Activated naive CD8-positive, alpha-beta T cell treated with anti-CD3 and anti-CD28 coated beads, Interleukin-2, amount 50 U/mL, for 16 hours (primary cell): Measurements from ENCODE around the gene MOK.
"Not testable (repeated sequence)": the region's sequence is repeated elsewhere in the genome, so short reads cannot be mapped to it uniquely, and the experiment has no call there.

Experiments
- DNase-seq: peaks from one replicate; pipeline ENCODE4 v3.0.0-alpha.2; 2020; ENCODE audit warnings: low read depth, low spot score

The MOK gene

DNA sequence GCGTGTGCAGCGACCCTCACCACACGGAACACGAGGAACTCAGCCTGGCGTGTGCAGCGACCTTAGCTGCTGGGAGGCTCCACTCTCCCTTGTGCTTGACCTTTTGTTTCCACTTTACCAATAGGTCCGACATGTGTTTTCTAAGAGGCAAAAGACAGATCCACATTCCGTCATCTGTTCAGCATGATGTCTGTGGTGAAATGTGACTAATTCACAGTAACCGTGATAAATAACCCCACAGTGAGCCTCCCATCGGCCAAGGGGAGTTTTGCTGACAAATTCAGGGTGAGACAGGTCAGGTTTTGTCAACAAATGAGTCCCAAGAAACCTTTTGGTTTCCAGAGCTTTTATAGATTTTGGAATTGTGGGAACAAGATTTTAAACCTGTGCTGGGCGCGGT, 55.9 kb downstream of the MOK start:
- no peak for DNase-seq

DNA sequence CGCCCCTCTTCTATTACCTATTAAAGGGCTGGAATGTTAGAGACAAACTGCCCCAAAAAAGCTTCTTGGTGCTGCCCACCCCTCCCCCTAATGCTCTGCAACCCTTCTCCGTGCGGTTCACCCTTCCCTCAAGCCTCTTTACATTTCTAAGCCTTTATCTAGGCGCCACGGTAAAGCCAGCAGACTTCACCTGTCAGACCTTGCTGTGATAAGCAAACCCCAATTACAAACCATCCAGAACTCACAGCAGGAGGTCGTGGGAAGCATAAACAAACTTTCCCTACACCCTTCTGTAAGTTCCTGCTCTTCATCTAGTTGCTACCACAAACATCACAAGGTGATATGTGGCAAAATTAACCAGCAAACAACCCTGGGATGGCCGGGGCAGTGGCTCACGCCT, 56.8 kb downstream of the MOK start:
- DNase-seq: no peak

DNA sequence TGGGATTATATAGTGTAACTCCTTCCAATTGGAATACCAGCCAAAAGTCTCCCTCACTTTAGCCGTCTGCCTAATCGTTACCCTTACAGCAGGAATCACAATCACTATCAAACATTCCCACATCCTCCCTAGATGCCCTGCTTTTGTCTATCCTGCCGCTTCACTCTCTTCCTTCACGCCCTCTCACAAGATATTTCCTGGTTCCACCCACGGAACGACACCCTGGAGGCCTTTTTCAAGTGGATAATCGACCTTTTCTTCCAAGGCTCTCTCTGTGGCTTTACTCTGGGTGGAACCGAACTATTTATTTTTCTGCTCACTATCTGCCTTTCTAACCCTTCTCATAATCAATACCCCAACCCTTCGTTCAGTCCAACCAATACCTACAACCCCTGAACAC, 58.9 kb downstream of the MOK start:
- DNase-seq: no peak

DNA sequence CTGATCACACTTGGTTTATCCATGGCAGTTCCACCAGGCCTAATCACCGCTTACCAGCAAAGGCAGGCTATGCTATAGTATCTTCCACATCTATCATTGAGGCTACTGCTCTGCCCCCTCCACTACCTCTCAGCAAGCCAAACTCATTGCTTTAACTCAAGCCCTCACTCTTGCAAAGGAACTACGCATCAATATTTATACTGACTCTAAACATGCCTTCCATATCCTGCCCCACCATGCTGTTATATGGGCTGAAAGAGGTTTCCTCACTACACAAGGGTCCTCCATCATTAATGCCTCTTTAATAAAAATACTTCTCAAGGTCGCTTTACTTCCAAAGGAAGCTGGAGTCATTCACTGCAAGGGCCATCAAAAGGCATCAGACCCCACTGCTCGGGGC, 61.2 kb downstream of the MOK start:
- DNase-seq: not testable (repeated sequence)

DNA sequence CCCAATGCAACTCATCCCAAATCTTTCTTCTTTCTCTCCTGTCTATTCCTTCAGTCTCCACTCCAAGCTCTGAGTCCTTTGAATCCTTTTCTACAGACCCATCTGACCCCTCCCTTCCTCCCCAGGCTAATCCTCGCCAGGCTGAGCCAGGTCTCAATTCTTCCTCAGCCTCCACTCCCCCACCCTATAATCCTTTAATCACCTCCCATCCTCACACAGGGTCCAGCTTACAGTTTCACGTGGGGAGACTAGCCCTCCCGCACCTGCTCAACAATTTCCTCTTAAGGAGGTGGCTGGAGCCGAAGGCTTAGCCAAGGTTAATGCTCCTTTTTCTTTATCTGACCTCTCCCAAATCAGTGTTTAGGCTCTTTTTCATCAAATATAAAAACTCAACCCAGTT, 63.8 kb downstream of the MOK start:
- no peak for DNase-seq

DNA sequence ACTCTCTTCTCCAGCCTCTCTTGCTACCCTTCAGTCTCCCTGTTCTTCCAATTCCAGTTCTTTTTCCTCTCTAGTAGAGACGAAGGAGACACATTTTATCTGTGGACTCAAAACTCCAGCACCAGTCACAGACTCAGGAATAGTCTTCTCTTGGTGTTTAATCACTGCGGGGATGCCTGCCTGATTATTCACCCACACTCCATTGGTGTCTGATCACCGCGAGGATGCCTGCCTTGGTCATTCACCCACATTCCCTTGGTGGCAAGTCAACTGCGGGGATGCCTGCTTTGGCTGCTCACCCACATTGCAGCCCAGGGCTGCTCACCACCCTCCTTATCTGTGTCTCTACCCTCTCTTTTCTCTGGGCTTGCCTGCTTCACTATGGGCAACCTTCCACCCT, 64.5 kb downstream of the MOK start:
- not testable (repeated sequence) for DNase-seq

DNA sequence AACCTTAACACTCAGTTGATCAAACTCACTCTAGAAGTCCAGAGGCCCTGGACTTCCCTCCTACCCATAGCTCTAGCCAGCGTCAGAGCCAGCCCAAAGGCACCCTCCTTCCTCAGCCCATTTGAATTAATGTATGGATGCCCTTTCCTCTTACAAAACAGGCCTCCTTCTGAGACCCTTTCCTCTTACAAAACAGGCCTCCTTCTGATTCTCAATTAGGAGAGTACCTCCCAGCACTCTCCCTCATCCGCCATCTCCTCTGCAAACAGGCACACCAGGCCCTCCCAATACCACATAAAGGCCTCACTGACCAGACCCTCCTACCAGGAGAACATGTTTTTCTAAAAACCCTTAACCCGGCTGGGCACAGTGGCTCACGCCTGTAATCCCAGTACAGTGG, 65.7 kb downstream of the MOK start:
- DNase-seq: no peak

DNA sequence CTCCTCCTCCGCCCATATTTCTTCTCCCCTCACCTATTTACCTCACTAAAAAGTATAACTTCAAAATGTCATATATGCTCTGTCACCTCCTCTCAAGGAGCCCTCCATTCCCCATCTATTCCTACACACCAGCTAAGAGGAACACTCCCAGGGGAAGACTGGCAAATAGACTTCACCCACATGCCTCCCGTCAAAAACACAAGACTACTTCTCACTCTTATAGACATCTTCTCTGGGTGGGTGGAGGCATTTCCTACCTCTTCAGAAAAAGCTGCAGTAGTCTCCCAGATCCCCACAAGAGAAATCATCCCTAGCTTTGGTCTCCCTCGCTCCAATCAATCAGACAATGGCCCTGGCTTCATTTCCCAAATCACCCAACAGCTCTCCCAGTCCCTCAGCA, 66.2 kb downstream of the MOK start:
- DNase-seq: no peak

DNA sequence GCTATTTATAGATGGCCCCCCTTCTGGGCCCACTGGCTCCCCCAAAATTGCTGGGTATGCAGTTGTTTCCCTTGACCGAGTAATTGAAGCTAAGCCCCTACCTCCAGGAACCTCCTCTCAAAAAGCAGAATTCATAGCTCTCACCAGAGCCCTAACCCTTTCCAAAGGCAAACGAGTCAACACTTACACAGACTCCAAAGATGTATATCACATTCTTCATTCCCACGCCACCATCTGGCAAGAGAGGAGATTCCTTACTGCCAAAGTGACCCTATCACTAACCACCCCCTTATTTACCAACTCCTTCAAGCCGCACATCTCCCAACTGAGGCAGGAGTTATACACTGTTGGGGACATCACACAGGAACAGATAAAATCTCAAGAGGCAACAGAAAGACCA, 66.8 kb downstream of the MOK start:
- DNase-seq: no peak

DNA sequence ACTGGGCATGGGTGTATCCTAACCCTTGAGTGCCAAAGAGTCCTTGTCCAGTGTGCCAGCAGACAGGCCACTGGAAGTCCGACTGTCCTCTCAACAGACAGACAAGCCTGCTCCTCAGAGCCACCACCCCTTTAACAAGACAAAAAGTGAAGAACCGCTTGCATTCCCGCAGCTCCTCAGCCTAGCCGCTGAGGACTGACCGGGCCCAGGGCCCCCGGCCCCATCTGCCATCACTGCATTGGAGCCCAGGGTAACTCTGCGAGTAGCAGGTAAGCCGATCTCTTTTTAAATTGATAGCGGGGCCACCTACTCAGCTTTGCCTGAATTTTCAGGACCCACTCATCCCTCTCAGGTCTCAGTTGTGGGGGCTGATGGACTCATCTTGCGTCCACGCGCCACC, 68.9 kb downstream of the MOK start:
- DNase-seq: no peak

DNA sequence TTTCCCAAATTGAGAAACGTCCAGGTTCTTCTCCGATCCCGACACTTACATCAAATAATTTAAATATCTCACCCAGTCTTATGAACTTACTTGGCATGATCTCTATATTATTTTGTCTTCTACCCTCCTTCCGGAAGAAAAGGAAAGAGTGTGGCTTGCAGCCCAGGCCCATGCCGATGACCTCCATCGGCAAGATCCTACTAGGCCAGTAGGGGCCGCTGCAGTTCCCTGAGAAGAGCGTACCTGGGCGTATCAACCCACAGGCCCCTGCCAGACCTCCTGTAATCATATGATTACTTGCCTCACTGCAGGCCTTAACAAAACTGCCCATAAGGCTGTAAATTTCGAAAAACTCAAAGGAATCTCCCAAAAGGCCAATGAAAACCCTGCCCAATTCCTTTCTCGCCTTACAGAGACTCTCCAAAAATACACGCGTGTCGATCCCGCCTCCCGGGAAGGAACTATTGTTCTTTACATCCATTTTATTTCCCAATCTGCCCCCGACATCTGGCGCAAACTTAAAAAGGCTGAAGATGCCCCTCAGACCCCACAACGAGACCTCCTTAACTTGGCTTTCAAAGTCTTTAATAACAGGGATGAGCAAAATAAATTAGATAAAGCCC, 69.6 kb downstream of the MOK start:
- peak; percentile 39 for DNase-seq

DNA sequence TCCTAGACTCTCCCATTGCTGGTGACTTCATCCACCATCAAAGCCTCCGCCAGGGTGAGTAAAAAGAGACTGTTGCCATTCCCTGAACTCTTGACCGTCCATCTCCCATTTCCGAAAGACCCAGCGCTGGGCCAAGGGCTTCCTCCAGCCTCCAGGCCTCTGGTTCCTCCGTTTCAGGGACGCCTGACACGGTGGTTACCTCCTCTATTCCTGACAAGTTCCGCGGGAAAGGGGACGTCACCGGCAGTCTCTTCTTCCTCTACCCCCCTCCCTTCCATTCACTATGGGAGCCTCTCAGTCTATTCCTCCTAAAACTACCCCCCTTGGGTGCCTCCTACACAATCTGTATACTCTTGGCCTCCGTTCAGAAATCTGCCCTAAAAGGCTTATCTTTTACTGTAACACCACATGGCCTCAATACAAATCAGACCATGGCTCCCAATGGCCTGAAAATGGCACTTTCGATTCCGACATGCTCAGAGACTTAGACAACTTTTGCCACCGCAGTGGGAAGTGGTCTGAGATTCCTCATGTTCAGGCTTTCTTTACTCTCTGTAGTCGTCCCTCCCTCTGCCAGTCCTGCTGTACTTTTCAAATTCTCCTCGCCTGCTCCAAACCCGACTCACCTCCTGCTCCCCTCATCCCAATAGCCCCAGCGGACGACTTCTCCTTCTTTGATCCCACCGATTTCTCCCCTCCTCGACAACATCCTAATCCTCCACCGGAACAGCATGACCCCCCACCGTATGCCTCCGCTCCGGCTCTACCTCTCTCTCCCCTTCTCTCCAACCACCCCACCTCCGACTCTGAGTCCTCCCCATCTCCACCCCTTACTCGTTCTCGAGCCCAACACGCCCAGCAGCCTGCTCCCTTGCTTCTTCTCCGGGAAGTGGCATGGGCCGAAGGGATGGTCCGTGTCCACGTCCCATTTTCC, 70.4 kb downstream of the MOK start:
- no peak for DNase-seq

DNA sequence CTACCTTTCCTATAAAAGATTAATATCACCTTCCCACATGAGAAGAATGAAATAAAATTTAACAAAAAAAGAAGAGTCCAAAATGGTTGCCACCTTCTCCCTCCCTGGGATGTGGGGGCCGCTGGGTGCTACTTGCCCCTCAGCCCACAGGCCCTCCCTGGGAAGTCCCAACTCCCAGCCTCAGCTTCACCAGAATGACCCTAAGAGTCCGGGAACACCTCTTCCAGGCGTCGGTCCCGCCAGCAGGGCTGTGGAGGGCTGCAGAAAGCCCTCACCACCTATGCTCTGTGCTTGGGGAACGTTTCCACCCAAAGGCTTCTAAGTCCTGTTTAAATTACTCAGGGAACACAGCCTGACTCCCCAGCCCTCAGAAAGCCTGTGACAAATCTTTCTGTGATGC, 71.9 kb downstream of the MOK start:
- DNase-seq: no peak

DNA sequence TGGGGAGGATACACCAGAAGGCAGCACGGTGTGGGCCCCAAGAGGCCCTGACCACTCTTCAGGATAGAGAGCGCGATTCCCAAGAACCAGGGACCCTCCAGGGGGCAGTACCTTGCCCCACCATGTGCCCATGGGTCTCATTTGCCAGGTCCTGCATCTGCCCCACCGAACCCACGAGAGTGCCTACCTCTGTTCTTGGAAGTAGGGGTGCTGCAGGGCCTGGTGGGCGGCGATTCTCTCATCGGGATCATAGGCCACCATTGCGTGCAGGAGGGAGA, 72.7 kb downstream of the MOK start:
- no peak for DNase-seq

DNA sequence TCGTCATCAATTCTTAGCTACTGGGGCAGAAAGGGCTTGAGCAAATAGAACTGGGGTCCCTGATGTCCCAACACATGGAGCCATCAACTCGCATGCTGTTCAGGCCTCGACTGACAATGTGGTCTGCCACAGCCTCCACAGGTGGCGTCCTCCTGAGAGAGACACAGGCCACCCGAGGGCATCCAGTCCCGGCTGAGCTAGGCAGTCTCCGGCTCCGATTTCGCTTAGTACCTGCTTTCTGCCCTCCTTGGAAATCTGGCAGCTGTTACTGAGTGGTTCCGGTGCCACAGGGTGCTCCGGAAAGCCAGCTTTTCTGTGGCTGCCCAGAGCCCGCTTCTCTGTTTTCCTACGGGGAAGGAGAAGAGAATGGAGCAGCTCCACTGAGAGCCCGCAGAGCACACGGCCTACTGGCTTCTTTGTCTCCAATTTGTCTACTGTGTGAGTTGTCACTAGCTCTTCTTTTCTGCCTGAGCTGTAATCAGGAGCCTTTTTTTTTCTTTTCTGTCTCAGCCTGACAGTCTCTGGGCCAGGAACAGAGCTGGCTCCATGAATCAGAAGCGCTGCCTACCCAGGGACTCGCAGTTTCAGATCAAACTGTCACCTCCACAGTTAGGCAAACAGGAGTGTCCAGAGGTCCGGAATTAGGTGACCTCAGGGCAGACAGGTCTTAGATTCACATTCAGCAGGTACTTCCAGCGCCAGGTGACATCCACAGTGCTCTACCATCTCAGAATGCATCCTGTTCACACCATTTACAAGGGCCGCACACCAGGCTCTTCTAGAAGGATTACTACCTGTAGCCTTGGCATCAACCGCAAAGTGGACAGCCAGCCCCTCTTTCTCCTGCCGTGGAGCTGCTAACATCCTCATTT, 73.3 kb downstream of the MOK start:
- no peak for DNase-seq

DNA sequence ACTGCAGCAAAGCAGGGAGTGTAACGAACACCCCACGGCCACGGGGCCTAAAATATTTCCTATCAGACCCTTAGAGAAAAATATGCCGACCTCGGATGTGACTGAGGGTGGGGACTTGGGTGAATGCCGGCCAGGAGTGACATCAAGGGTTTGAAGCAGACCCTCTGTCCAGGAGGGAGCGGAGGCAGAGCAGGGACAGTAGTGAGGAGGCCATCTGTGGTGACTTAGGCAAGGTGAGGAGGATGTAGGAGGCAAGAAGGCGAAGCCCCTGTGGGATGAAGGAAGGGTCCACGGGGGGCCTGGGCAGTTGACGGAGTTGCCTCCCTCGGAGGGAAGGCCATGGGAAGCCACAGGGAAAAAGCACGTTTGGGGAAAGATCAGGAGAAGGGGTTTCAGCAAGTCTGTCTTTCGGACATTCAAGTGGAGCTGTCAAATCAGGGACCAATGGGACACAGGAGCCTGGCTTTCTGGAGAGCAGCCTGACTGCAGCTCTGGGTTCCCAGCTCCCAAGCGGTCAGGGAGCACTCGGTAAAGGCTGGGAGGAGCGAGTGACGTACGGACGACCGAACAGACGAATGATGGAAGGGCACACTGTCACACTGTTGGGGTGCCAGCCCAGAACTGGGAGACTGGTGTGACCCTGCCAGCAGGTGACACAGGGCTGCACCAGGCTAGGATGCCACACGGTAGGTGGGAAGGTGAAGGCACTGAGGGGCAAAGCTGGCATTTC, 74.3 kb downstream of the MOK start:
- DNase-seq: no peak

DNA sequence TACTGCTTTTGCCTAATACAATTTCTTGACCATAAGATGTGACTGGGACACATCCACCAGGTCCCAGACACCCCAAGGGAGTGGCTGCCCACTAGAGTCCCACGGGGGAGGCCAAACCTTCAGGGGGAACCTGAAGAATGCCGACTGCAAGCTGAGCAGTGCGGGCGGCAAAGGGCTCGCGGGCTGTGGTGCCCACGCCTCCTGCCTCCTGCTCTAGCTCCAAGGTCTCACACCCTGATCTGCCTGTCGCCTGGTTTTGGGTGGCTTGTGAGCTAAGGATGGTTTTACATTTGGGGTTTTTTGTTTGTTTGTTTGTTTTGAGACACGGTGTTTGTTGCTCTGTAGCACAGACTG, 75.2 kb downstream of the MOK start:
- no peak for DNase-seq

DNA sequence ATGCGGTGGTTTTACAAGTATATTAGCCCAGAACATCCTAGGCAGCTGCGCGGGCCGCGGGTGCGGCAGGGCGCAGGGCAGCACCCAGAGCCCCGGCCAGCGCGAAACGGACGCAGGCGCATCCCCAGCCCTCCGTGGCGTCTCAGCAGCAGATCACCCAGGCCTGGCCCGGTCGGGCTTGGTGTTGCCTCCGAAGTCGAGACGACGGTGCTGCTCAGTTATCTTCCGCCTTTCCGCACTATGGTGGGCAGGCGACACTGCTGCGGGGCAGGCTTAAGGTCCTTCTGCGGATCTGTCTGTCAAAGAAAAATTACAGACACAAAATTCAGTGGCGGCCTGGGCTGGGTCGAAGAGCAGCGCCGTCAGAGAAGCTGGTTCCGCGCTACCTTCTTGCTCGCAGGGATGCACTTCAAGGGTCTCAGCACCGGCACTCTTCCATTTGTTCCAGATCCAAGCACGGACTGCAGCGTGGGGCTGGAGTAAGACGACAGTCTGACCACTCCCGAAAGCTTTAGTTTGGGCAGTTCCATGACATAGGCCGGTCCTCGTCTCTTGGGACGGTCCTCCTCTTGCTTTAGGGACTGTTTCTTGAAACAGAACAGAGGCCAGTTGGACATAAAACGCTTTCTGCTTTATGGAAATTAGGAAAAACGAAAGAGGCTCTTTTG, 75.8 kb downstream of the MOK start:
- DNase-seq: no peak

DNA sequence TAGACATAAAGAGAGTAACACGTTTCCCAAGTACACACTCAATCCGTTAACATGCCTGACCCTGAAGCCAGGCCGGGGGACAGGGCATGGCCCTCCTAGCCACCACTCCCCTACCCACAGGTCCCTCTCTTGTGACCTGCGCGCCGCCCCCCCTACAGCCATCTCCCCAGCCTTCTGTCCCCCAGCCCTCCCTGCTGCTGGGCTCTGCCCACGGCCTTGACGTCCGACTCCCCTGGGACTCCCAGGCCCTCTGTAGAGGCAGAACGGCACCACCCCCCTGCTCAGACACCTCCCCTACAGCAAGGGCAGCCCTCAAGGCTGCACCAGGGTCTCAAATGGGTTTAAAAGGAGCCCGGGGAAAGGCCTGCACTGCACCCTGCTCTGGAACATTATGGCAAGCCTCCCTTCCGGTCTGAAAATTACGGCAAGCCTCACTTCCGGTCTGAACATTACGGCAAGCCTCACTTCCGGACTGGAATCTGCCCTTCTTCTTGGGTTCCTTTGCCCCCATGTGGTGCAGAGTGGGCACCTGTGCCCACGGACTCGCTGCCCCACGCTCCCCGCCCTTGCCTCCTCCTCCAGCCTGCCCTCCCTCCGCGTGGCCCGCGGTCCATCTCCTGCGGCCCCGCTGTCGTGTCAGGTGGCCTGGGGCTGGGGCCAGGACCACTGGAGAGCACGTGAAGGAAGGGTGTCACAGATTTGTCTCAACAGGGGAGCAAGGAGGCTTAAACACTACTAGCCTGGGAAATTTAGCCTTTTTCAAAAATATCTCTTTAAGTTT, 77.6 kb downstream of the MOK start:
- DNase-seq: no peak

DNA sequence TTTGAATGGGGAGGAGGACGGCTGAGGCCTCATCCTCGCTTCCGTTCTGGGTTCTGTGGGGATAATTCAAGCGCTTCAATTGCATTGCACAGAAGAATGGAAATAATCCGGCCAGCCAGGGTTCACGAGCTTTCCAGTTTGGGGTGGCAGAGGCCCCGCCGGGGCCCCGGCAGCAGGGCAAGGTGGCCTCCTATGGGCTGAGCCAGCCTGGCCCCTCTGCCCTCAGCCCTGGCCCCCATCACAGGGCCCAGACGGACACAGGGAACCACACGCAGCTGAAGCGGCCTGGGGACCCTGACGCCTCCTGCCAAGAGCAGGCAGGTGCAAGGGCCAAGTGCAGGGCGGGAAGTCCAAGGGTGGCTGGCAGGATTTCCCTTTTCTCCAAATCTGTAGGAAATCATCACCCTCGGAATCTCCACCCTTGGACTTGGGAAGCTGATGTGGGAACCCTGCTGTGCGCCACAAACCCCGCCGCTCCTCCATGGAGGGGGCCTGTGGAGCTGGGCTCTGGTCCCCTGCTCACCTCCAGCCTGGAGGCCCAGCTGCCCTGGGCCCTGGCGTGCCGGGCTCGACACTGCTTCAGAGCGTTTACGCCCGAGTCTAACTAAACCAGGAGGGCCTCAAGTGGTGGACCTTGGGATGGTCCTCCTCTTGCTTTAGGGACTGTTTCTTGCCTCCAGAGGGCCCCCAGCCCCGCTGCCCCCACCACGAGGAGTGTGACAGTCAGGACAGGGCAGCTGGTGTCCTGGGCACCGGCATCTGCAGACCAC, 78.4 kb downstream of the MOK start:
- no peak for DNase-seq
